ENCODE data around the gene PRCC. TPM values are rescaled to one million over a fixed set of nuclear protein-coding genes. Genes with fewer than 3 reads are reported as not detected.

Gene PRCC
- total and polyA plus RNA-seq, 2 of the 13 experiments (the other 11 are each of a cell fraction or from before 2014, with no cell fraction given) = 24.2 to 40.5 TPM

GRCh38 chr1:156740741-156741480 is 26.4 kb upstream of the PRCC start, which contains the start of gene MRPL24 (continued):
- TF ChIP-seq FUBP1 (CRISPR knock-in tag; IDR thresholded peaks at IDR 0.05; ENCODE audit: borderline replicate concordance) (peak; percentile 82; the same call in 1 of the 2 replicates), THAP9 (CRISPR knock-in tag; IDR thresholded peaks at IDR 0.05; ENCODE audit: borderline replicate concordance) (peak; percentile 93; the same call in 1 of the 2 replicates), NCOA2 (CRISPR knock-in tag; IDR thresholded peaks at IDR 0.05) (0 out of 2 replicates have a peak, but pooled peaks have one; percentile 15), ZNF572 (CRISPR knock-in tag; IDR thresholded peaks at IDR 0.05) (0 out of 2 replicates have a peak, but pooled peaks have one; percentile 36), ZBTB2 (CRISPR knock-in tag; IDR thresholded peaks at IDR 0.05; ENCODE audit: low read depth) (peak; percentile 72), ATF3 (CRISPR knock-in tag; IDR thresholded peaks at IDR 0.05) (peak; percentile 22; the same call in 1 of the 2 replicates), RORA (CRISPR knock-in tag; IDR thresholded peaks at IDR 0.05) (no peak), ZNF207 (IDR thresholded peaks at IDR 0.05; ENCODE audit: borderline replicate concordance) (no peak), PAX8 (CRISPR knock-in tag; IDR thresholded peaks at IDR 0.05; ENCODE audit: borderline replicate concordance) (peak; percentile 91), MEIS1 (CRISPR knock-in tag; IDR thresholded peaks at IDR 0.05; ENCODE audit: borderline replicate concordance) (peak; percentile 43; the same call in 1 of the 2 replicates), ZFP1 (CRISPR knock-in tag; IDR thresholded peaks at IDR 0.05) (0 out of 2 replicates have a peak, but pooled peaks have one; percentile 37), ZNF746 (CRISPR knock-in tag; IDR thresholded peaks at IDR 0.05) (peak; percentile 78; the same call in 1 of the 2 replicates), CC2D1A (CRISPR knock-in tag; IDR thresholded peaks at IDR 0.05) (no peak), CREB1 (IDR thresholded peaks at IDR 0.05) (peak; percentile 76), CREB1 (CRISPR knock-in tag; IDR thresholded peaks at IDR 0.05) (peak; percentile 96), ARID2 (CRISPR knock-in tag; IDR thresholded peaks at IDR 0.05; ENCODE audit: borderline replicate concordance) (no peak; the same call in 1 of the 2 replicates), PPARG (CRISPR knock-in tag; conservative IDR thresholded peaks at IDR 0.05) (no peak), KLF12 (CRISPR knock-in tag; IDR thresholded peaks at IDR 0.05; ENCODE audit: borderline replicate concordance) (peak; percentile 65; the same call in 1 of the 2 replicates), NR3C1 (CRISPR knock-in tag; IDR thresholded peaks at IDR 0.05) (no peak), RXRA (CRISPR knock-in tag; IDR thresholded peaks at IDR 0.05) (peak; percentile 66), TMF1 (CRISPR knock-in tag; IDR thresholded peaks at IDR 0.05; ENCODE audit: low read depth) (peak; percentile 75; the same call in 1 of the 2 replicates), ZNF460 (CRISPR knock-in tag; IDR thresholded peaks at IDR 0.05; ENCODE audit: borderline replicate concordance) (no peak; the same call in 1 of the 2 replicates), NPAS2 (CRISPR knock-in tag; IDR thresholded peaks at IDR 0.05; ENCODE audit: borderline replicate concordance) (no peak), NFATC3 (CRISPR knock-in tag; IDR thresholded peaks at IDR 0.05) (no peak)
